ENCODE results near the gene PURB. TPM values are rescaled to one million over a fixed set of nuclear protein-coding genes. Genes with fewer than 3 reads are reported as not detected.

PURB gene
- total and polyA plus RNA-seq, 9 of the 15 experiments (the other 6 are each of a cell fraction or from before 2014, with no cell fraction given), result 1.6 to 14.1 (median 8.8) TPM

DNA sequence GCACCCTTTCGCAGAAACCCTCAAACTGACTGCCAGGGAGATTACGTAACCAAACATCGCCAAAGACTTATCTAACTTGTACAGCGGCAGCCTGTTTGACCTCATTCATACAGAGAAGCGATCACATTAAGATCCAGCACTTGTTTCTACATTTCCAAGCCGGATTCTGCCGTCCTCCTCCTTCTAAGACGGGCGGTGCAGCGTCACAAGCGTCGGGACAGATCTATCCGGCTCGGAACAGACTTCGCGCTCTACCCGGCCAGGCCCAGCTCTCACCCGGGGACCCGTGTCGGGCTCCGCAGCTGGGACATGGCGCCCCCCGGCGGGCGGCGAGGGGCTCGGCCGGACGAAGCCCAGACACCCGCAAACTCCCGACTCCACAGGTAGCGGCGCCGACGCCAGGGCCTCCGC is 37.8 kb downstream of the PURB start (continued):
- TF ChIP-seq ZNF592 (IDR thresholded peaks at IDR 0.05), result peak; percentile 42
- TF ChIP-seq TCF7 (IDR thresholded peaks at IDR 0.05; ENCODE audit: borderline replicate concordance), result 0 out of 2 replicates have a peak, but pooled peaks have one; percentile 36
- no peak for TF ChIP-seq BRCA1 (IDR thresholded peaks at IDR 0.05)
- no peak for TF ChIP-seq BRCA1 (CRISPR knock-in tag; IDR thresholded peaks at IDR 0.05)
- no peak for TF ChIP-seq ZNF76 (CRISPR knock-in tag; IDR thresholded peaks at IDR 0.05; ENCODE audit: borderline replicate concordance)
- 0 out of 2 replicates have a peak, but pooled peaks have one; percentile 68 for TF ChIP-seq FOXP1 (CRISPR knock-in tag; IDR thresholded peaks at IDR 0.05)
- no peak for TF ChIP-seq ZNF232 (CRISPR knock-in tag; IDR thresholded peaks at IDR 0.05)
- peak; percentile 89 for TF ChIP-seq ERF (CRISPR knock-in tag; IDR thresholded peaks at IDR 0.05)
- peak; percentile 73 for TF ChIP-seq JUND (IDR thresholded peaks at IDR 0.05; ENCODE audit: borderline replicate concordance, low read depth, low read length)
- peak; percentile 60; the same call in 2 of the 3 replicates for TF ChIP-seq JUND (tag; IDR thresholded peaks at IDR 0.05; ENCODE audit: borderline replicate concordance, low read depth, low read length)
- peak; percentile 59 for TF ChIP-seq NUFIP1 (IDR thresholded peaks at IDR 0.05; ENCODE audit: partially characterized antibody)
- TF ChIP-seq ZNF263 (CRISPR knock-in tag; IDR thresholded peaks at IDR 0.05; ENCODE audit: borderline replicate concordance), result no peak
- no peak for TF ChIP-seq ATF1 (CRISPR knock-in tag; IDR thresholded peaks at IDR 0.05)
- no peak for TF ChIP-seq ATF1 (tag; IDR thresholded peaks at IDR 0.05)
- no peak for TF ChIP-seq SRSF9 (IDR thresholded peaks at IDR 0.05; ENCODE audit: borderline replicate concordance, low read depth, low read length)
- peak; percentile 97 for TF ChIP-seq NBN (IDR thresholded peaks at IDR 0.05; ENCODE audit: low read depth)
- TF ChIP-seq KAT7 (CRISPR knock-in tag; IDR thresholded peaks at IDR 0.05; ENCODE audit: borderline replicate concordance), result peak; percentile 65; the same call in 1 of the 2 replicates
- TF ChIP-seq, protein P1, sequence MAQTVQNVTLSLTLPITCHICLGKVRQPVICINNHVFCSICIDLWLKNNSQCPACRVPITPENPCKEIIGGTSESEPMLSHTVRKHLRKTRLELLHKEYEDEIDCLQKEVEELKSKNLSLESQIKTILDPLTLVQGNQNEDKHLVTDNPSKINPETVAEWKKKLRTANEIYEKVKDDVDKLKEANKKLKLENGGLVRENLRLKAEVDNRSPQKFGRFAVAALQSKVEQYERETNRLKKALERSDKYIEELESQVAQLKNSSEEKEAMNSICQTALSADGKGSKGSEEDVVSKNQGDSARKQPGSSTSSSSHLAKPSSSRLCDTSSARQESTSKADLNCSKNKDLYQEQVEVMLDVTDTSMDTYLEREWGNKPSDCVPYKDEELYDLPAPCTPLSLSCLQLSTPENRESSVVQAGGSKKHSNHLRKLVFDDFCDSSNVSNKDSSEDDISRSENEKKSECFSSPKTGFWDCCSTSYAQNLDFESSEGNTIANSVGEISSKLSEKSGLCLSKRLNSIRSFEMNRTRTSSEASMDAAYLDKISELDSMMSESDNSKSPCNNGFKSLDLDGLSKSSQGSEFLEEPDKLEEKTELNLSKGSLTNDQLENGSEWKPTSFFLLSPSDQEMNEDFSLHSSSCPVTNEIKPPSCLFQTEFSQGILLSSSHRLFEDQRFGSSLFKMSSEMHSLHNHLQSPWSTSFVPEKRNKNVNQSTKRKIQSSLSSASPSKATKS (CRISPR knock-in tag; IDR thresholded peaks at IDR 0.05), result no peak
- no peak for TF ChIP-seq NELFE (IDR thresholded peaks at IDR 0.05; ENCODE audit: insufficient read depth, insufficient read length)
- no peak for TF ChIP-seq SLC30A9 (CRISPR knock-in tag; IDR thresholded peaks at IDR 0.05)
- TF ChIP-seq MEIS2 (IDR thresholded peaks at IDR 0.05; ENCODE audit: partially characterized antibody), result peak; percentile 85
- peak; percentile 91 for TF ChIP-seq ATF3 (IDR thresholded peaks at IDR 0.05)
- peak; percentile 62; the same call in 1 of the 2 replicates for TF ChIP-seq ATF3 (CRISPR knock-in tag; conservative IDR thresholded peaks at IDR 0.05)
- TF ChIP-seq TEAD4 (IDR thresholded peaks at IDR 0.05; ENCODE audit: low read length), result peak; percentile 95
- TF ChIP-seq TEAD4 (CRISPR knock-in tag; IDR thresholded peaks at IDR 0.05; ENCODE audit: borderline replicate concordance), result no peak

All from K562 (cell line).